Activated CD4-positive, alpha-beta T cell treated with anti-CD3 and anti-CD28 coated beads, Interleukin-2, Interleukin-4, amounts not matched to agents 100 ng/mL and 50 ng/mL, durations not matched to agents 16 hours and 8 hours (primary cell): ENCODE data around the gene EDC4.
A peak's percentile ranks its signal among the peaks of the same experiment; 100 is the strongest.
"Not testable (repeated sequence)": the region's sequence is repeated elsewhere in the genome, so short reads cannot be mapped to it uniquely, and the experiment has no call there.

Experiments used
- DNase-seq: peaks from one replicate; pipeline ENCODE4 v3.0.0-alpha.2; 2020; ENCODE audit warnings: low spot score

EDC4 gene

DNA sequence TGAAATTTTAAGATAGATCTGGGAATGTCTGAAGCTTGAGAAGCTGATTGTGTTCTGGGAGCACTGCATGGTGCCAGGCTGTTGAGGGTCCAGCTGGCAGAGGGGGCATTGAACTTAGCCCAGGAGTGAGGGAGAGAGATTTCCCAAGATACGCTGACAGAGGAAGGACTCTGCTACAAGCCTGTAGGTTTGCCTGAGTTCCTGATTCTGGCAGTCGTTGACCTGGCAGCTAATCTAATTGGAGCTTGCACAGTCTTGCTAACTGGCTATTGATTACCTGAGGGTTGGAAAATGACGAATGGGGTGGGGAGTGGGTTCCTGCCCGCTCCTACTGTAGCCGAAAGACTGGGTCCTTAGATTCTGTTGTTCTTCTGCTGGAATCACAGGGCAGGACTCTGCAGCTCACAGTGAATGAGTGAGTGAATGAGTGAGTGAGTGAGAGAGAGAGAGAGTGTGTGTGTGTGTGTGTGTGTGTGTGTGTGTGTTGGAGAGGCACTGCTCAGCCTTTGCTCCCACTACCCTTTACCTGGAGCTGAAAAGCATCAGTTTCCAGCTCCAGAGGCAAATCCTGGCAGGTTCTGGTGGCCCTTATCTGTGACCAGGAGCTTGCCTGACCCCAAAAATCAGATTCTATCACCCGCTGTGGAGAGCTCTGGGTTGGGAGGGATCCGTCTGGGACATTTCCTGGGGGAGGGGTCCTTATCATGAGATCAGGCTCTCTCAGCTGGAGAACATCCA, 42.1 kb downstream of the EDC4 start:
- DNase-seq, result no peak

DNA sequence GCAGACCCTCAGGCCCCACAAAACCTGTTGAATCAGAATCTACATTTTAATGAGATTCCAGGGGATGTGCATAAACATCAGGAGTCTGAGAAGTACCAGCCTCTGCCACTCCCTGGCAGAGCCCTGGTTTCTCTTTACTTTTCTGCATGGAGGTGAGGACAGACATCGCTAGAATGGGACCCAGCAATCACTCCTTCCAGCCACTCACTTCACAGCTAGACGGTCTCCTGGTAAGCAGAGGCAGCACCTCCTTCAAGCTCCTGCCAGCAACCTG, 42.6 kb downstream of the EDC4 start:
- not testable (repeated sequence) for DNase-seq

DNA sequence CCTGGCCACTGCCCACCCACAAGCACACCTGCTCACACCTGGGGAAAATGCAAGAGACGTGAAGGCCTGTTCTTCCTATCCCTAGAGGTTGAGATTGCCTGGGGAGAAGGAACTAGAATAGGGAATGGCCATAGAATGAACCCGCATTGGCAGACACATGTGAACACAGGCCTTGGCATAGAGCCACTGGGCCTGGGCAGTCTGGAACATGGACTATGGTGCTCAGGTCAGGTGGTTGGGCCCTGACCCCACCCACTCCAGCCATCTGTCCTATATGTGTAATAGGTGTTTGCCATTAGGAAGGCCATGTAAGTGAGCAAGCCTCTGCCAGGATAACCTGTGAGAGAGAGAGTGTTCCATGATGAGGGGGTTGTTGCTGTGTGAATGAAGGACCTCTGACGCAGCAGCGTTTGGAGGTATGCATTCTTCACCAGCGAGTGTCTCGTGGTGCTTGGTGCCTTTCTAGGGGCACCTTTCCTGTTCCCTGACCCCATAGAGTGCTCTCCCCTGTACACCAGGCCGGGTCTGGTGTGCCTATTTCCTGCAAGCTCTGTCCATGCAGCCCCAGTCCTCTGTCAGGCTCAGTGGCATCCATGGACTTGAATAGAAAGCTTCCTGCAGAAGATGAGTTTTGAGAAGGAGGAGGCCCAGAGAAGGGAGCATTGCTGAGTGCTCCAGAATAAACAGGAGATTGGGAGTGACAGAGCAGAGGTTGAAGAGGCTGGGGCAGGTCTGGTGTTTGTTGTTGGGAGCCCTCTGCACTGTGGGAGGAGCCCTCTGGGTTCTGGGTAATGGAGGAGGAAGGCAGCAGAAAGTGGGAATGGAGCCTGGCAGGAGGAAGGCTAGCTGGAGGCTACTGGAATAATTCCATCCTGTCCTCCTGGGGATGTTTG, 43.2 kb downstream of the EDC4 start:
- DNase-seq, result no peak

DNA sequence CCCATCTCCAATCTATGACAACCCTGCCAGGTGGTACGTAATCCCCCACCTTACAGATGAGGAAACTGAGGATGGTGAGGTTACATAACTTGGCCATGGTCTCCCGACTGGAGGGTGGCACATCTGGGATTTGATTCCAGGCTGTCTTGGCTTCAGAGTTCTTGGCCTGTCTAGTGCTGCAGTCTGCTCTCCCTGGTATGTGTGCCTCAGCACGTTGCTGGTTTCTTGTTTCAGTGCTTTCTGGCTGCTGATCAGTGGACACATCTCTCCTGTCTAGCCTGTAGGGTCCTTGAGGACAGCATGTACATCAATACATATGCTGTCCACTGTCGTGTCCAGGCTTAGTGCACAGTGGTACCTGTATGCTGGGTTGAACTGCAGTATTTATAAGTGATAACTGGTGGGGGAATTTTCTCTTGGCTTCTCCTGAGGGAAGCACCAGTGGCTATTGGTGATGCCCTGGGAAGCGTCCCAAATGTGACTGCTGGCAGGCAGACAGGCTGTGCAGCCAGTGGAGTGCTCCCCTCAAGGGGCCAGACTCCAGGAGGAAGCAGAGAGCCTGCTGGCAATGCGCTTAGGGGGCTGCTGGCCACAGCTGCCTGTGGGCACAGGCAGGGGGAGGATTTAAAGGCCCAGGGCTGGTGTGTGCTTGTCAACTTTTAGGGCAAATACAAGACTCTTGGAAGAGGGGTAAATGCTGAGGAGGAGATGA, 44.4 kb downstream of the EDC4 start:
- DNase-seq, result no peak

DNA sequence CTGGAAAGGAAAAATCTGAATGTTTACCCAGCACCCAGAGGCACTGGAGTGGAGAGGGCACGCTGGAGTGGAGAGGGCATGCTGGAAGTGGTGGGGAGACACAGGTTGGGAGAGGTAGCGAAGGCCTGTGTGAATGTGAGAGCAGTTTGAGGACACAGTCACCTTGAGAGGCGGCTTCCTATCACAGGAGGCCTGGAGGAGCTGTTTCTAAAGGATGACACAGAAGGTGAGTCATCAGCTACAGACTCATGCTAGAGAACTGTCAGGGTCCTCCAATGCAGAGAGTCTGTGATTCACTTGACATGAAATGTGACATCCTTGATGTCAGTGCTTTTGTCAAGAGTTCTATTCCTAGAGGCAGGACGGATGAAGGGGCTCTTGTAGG, 45.0 kb downstream of the EDC4 start:
- DNase-seq, result peak; percentile 83

DNA sequence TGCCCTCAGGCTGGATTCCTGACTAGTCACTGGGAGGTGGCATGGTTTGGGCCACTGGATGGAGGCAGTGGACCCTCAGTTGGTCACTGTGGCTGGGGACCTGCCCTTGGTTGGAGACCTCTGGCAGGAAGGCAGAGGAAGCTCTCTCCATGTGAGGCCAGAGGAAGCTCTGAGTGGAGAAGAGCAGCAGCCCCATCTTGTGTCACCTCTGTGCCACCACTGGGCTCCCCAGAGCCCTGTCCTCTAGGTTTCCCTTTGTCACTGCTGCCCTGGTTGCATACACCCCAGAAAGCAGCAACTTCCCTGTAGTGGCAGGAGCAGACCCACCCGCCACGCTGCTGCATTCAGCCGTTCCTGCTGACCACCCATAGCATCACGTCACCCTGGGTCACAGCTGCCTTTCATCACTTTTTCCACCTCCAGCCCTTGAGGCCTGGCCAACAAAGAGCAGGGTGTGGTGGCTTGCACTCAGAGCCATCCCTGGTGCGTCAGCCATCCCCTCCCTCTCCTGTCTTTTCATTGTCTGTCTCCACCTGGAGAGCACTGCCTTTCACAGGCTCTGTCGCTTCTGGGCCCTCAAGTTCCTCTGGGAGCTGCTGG, 46.9 kb downstream of the EDC4 start:
- no peak for DNase-seq

DNA sequence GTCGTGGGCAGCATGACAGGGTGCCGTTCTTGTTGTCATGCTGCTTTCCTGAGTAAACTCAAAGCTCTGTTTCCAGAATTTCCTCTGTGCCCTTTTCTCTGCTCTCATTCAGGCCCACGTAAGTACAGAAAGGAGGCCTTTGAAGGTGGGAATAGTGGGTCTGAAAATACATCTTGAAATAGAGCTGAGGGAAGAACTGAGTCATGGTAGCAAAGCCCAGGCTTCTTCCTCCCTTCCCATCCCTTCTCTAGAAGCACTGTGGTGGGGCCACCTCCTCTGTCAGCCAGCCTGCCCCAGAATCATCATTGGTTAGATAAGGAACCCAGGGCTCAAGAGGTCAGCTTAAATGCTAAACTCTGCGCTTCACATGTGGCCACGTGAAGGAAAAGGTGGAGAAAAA, 49.4 kb downstream of the EDC4 start:
- DNase-seq, result no peak

DNA sequence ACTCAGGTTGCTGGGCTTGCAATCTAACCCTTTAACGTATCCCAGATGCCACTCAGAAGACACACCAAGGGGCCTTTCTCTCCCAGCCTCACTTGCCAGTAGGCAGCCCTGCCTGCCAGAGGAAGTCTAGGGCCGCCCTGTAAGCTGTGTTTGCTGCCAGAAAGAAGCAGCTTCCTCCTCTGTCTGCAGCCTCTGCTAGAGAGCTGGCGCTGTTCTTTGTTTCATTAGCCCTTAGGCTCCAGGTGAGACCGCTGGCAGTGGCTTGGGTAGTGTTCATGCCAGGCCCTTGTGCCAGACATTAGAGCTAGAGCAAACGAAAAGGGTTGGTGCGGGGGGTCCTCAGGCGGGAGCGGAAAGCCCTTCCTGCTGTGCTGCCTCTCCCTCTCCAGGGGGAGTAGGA, 49.9 kb downstream of the EDC4 start:
- DNase-seq, result no peak

DNA sequence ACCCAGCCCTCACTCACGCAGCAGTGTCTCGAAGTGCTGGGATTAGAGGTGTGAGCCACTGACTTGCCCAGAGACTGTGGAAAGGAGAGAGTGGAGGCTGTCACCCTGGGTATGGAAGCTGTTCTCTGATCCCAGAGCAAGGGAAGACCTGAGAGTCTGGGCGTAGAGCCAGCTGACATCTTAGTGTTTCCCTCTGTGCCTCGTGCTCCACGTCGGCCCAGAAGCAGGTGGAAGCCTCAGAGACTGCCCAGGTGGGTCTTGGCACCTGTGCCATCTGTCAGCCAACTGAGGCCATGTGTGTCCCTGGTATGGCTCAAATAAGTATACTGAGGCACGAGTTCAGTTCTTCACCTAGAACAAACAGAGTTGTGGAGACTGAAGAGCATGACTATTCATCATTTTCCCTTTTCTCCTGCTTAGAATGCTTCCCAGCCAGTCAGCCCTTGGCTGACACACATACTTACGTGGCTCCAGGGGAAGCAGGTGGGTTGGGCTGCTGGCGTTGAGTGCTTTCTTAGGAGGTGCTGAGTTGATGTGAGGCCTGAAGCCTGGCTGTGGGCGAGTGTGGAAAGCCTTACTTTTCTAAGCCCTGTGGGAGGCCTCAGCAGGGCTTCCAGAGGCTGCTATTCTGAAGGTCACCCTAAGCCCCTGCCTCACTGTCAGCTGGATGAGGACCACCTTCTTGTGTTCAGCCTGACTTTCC, 50.7 kb downstream of the EDC4 start:
- DNase-seq, result no peak

DNA sequence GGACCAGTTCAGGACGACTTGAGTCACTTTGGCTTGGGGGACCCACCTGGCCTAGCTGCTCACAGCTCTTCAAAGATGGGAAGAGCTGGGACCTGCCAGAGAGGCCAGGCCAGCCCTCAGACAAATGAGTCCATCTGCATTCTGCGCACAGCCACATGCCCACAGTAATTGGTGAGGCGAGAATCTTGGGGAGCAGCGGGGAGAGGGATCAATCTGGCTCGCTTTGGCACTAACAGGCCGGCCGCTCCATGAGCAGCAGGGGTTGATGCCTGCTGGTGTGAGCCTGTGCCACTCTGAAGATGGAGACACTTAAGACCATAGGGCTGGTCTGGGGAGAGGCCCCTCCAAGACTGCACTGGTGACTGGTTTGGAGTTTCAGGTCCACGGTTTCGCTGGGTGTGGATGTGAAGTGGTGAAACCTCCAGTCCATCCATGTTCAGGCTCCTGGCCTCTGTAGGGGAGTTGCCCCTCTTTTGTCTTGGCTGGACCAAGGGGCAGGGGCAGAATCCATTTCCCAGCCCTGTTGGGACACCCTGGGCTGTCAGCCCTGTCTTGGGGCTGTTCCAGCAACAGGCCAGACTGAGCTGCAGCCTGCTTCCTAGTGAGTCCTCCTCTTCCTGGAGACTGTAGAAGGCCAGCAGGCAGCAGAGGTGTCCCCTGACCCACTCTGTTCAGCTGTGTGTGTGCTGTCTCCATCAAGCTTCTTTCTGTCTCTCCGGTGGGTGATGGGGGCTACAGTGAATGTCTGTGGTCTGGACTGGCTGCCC, 51.5 kb downstream of the EDC4 start:
- no peak for DNase-seq

DNA sequence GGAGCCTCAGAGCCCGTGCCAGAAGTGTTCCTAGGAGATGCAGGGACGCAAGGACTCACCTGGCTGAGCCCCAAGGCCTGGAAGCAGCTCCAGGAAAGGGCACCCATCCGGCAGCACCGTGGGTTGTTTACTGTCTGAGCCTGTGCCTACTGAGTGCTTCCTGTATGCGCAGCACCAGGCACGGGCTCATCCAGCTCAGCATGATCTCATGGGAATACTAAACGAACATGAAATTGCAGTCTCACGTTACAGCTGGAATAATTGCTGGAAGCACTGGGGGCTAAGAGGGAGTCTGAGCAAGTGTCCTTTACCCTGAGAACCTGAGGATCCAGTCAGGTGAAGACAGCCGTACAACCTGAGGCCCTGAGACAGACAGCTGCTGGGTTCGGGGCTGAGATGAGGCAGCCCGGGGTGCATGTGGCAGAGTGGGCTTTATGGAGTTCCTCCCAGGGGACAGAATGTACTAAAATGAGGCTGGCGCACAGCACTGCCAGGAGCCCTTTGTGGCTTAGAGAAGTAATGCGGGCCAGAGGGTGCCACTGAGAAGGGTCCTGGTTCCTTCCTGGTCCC, 53.4 kb downstream of the EDC4 start:
- DNase-seq, result no peak

DNA sequence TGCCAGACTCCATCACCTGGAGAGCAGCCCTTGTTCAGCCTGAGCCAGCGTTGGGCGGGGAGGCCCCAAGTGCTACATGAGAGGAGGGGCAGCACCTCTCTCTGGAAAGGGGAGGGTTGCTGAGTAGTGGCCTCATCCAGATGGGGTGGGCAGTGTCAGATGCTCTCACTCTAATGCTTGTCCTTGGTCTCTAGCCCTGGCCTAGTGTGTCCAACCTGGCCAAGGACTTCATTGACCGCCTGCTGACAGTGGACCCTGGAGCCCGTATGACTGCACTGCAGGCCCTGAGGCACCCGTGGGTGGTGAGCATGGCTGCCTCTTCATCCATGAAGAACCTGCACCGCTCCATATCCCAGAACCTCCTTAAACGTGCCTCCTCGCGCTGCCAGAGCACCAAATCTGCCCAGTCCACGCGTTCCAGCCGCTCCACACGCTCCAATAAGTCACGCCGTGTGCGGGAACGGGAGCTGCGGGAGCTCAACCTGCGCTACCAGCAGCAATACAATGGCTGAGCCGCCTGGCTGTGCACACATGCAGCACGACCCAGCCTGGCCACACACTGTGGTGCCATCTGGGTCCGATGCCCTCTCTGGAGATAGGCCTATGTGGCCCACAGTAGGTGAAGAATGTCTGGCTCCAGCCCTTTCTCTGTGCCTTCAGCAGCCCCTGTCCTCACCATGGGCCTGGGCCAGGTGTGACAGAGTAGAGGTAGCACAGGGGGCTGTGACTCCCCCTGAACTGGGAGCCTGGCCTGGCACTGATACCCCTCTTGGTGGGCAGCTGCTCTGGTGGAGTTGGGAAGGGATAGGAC, 54.5 kb downstream of the EDC4 start:
- DNase-seq, result no peak

DNA sequence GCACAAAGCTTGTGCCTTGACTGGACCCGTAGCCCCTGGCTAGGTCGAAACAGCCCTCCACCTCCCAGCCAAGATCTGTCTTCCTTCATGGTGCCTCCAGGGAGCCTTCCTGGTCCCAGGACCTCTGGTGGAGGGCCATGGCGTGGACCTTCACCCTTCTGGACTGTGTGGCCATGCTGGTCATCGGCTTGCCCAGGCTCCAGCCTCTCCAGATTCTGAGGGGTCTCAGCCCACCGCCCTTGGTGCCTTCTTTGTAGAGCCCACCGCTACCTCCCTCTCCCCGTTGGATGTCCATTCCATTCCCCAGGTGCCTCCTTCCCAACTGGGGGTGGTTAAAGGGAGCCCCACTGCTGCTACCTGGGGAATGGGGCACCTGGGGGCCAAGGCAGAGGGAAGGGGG, 55.3 kb downstream of the EDC4 start:
- no peak for DNase-seq

DNA sequence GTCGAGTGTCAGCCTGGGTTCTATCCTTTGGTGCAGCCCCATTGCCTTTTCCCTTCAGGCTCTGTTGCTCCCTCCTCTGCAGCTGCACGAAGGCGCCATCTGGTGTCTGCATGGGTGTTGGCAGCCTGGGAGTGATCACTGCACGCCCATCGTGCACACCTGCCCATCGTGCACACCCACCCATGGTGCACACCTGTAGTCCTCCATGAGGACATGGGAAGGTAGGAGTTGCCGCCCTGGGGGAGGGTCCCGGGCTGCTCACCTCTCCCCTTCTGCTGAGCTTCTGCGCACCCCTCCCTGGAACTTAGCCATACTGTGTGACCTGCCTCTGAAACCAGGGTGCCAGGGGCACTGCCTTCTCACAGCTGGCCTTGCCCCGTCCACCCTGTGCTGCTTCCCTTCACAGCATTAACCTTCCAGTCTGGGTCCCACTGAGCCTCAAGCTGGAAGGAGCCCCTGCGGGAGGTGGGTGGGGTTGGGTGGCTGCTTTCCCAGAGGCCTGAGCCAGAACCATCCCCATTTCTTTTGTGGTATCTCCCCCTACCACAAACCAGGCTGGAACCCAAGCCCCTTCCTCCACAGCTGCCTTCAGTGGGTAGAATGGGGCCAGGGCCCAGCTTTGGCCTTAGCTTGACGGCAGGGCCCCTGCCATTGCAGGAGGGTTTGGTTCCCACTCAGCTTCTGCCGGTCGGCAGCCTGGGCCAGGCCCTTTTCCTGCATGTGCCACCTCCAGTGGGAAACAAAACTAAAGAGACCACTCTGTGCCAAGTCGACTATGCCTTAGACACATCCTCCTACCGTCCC, 55.9 kb downstream of the EDC4 start:
- DNase-seq, result peak; percentile 80

DNA sequence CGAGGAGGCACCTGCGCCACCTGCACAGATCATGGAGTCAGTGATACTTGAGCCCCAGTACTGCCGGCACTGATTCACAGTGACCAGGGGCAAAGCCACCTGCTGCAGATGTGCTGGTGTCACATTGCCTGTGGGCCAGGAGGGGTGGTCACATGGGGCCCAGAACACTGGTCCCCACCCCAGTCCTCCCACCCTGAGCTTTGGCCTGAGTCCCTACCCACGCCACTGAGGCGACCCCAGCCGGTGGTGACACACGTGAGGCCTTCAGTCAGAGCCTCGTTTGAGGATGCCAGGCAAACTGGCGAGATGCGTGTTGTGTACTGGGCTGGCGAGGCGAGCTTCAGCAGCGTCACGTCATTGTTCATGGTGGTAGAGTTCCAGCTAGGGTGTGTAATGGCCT, 57.3 kb downstream of the EDC4 start:
- DNase-seq, result no peak

DNA sequence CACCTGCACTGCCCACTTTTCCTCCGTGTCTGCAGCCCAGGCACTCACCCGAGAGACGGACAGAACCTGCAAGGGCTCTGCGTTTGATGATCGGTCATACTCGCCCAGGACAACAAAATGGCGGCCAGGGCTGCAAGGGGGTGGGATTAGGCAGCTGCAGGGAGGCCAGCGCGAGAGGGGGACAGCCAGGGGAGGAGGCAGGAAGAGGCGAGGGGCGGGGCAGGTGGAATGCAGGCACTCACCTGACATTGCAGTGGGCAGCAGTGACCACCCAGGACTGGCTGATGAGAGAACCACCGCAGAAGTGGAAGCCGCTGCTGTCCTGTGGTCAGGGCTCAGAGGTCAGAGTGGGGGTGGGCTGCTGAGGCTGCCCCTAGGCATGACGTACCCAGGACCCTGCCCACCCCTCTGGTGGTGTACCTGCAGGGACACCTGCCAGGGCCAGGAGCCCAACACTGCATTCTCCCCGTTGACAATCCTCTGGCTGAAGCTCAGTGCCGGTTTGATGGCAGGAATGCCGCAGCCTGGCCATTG, 57.9 kb downstream of the EDC4 start:
- DNase-seq, result no peak
